NB4 (cell line): ENCODE results near the gene PC.

ENCODE experiments used
- DNase-seq: peaks from one replicate; pipeline ENCODE4 v3.0.0; 2010; ENCODE audit warnings: low read depth
- H3K4me3 ChIP-seq: one replicate; pipeline ENCODE4 v1.5.1; 2011; ENCODE audit warnings: mild to moderate bottlenecking, low read depth, low read length, moderate library complexity
- MYC ChIP-seq: IDR thresholded peaks from 2 replicates; pipeline ENCODE4 v1.6.1; 2011; ENCODE audit warnings: low read depth, low read length
- POLR2A ChIP-seq: IDR thresholded peaks from 2 replicates; pipeline ENCODE4 v1.6.1; 2011; ENCODE audit warnings: mild to moderate bottlenecking; ENCODE audit not compliant: insufficient read length; ENCODE audit errors: extremely low read depth
- TF ChIP-seq, protein P1 (sequence below): IDR thresholded peaks from 2 replicates; pipeline ENCODE4 v1.6.1; 2011; ENCODE audit warnings: low read depth, low read length
- TF ChIP-seq, protein P2 (sequence below): IDR thresholded peaks from one replicate; pipeline ENCODE4 v1.5.1; 2012; ENCODE audit warnings: low read depth, low read length

Gene PC

DNA sequence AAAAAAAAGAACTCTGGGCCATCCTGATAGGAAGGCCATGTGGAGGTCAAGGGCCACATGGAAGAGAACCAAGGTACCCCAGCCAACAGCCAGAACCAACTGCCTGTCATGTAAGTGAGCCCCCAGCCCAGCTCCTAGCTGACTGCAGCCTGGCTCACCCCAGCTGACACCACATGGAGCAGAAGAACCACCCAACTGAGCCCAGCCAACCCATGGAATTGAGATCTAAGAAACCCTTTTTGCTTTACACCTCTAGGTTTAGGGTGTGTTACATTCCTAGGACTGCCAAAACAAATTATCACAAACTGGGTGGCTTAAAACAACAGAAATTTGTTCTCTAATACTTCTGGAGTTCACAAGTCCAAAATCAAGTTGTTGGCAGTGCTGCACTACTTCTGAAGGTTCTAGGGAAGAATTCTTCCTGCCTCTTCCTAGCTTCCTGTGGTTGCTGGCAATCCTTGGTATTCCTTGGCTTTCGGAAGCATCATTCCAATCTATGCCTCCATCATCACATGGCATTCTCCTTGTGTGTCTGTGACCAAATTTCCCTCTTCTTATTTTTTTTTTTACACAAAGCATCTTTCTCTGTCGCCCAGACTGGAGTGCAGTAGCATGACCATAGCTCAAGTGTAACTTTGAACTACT lies 21.3 kb upstream of the PC start:
- H3K4me3 ChIP-seq: no peak overlapping the region
- TF ChIP-seq POLR2A (no peak), MYC (no peak)
- TF ChIP-seq, protein P1, sequence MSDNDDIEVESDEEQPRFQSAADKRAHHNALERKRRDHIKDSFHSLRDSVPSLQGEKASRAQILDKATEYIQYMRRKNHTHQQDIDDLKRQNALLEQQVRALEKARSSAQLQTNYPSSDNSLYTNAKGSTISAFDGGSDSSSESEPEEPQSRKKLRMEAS: no peak
- TF ChIP-seq, protein P2, sequence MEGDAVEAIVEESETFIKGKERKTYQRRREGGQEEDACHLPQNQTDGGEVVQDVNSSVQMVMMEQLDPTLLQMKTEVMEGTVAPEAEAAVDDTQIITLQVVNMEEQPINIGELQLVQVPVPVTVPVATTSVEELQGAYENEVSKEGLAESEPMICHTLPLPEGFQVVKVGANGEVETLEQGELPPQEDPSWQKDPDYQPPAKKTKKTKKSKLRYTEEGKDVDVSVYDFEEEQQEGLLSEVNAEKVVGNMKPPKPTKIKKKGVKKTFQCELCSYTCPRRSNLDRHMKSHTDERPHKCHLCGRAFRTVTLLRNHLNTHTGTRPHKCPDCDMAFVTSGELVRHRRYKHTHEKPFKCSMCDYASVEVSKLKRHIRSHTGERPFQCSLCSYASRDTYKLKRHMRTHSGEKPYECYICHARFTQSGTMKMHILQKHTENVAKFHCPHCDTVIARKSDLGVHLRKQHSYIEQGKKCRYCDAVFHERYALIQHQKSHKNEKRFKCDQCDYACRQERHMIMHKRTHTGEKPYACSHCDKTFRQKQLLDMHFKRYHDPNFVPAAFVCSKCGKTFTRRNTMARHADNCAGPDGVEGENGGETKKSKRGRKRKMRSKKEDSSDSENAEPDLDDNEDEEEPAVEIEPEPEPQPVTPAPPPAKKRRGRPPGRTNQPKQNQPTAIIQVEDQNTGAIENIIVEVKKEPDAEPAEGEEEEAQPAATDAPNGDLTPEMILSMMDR: no peak
- no peak for DNase-seq

GRCh38 chr11:66978717-66979116 lies 20.5 kb upstream of the PC start:
- no peak overlapping the region for H3K4me3 ChIP-seq
- TF ChIP-seq POLR2A (no peak), MYC (no peak)
- TF ChIP-seq, protein P1: no peak
- TF ChIP-seq, protein P2: no peak
- DNase-seq: no peak

DNA sequence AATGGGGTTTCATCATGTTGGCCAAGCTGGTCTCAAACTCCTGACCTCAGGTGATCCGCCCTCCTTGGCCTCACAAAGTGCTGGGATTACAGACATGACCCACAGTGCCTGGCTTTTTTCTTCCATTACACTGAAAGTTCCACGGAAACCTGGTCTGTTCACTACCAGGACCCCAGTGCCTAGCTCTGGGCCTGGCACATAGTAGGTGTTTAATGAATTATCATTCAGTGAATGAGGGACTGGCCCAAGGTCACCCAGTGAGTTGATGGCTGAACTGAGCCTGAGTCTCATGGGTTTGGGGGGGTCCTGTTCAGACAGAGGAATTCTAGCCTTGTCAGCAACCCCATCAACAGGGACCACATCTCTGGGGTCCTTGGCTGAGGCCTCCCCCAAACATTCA lies 20.0 kb upstream of the PC start:
- TF ChIP-seq, protein P2: no peak
- TF ChIP-seq, protein P1: no peak
- TF ChIP-seq POLR2A: no peak

DNA sequence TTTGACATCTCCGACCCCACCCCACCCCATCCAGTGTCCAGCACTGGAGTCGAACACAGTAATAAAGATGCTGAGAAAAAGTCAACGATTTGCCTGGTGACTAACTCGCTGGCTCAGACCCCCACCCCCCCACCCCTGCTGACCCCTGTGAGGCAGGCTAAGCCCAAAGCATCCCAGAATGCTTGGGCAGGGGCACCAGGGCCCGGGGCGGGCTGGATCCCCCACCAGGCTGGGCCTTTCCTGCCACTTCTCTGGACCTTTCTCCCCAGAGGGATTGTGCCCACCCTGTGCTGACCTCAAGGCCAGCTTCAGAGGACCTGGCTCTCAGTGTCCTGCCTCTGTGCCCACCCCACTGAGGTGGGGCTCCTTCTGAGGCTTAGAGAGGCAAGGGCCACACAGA lies 18.7 kb upstream of the PC start:
- H3K4me3 ChIP-seq: no peak overlapping the region
- no peak for DNase-seq
- TF ChIP-seq, protein P1: no peak
- TF ChIP-seq MYC (no peak), POLR2A (no peak)
- TF ChIP-seq, protein P2: no peak

More for the DNA sequence above, 20.0 kb upstream of the PC start:
- no peak for DNase-seq
- no peak overlapping the region for H3K4me3 ChIP-seq

- H3K4me3 ChIP-seq: no peak overlapping the region
- TF ChIP-seq POLR2A (no peak), MYC (no peak)
- TF ChIP-seq, protein P1: no peak
- TF ChIP-seq, protein P2: peak; percentile 78
- DNase-seq: peak; percentile 48
Measured at GRCh38 chr11:66976028-66976467, 17.9 kb upstream of the PC start.
